GM19438 (cell line): Measurements from ENCODE around the gene KRT6B.
"Not testable (repeated sequence)": the region's sequence is repeated elsewhere in the genome, so short reads cannot be mapped to it uniquely, and the experiment has no call there.

Experiments used
- ATAC-seq: cut with Tn5 transposase; IDR thresholded peaks from one replicate; pipeline ENCODE4 v1.9.1; 2021; ENCODE audit warnings: low read depth; ENCODE audit not compliant: unreplicated experiment

The KRT6B gene

DNA sequence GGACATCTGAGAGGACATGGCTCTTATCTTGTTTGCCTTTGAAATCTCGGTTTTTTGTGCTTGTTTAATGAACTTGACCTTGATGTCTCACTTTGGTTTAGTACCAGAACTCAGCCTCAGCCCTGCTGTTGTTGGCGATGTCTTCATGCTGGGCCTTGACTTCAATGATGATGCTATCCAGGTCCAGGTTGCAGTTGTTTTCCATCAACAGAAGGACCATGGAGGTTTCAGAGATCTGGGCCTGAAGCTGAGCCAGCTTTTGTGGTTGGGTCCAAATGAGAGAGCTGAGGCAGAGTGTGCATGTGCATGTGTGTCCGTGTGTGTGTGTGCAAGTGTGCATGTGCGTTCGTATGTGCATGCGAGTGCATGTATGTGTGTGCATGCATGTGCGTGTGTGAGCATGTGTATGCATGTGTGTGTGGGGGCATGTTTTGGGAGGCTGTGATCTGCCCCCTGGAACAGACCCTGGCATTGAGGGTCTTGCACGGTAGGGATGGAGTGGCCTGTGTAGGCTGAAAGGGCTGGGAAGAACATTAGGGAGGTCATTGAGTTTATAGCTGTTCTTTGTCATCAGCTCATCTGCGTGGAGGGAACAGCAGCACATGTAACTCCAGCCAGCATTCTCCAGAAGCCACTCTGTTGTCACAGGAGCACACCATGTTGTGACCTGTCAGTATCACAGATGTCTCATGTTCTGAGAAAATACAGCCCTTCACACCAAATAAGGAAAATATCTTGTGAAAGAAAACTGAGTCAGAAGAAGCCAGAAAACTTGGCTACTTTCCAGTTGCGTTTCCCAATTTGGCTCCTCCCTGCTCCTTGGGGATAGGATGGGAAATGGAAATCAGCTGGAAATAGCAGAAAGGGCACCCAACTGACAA lies 35.8 kb downstream of the KRT6B start:
- ATAC-seq, result no peak

DNA sequence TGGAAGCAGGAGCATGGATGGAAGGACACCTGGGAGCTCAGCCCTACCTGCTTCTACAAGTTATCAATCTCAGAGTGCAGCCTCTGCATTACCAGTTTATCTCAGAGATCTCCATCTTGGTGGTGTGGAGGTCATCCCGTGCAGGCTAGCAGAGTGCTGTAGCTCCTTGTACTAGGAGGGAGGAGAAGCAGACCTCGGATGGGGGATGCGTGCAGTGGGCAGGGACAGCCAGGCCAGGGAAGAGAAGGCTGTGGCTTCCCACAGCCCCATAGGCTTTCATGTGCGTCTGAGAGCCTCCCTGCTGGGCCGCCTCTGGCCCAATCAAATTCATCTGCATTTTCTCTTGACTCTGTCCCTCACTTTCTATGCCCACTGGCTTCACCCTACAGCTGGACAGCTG lies 37.0 kb downstream of the KRT6B start:
- no peak for ATAC-seq

DNA sequence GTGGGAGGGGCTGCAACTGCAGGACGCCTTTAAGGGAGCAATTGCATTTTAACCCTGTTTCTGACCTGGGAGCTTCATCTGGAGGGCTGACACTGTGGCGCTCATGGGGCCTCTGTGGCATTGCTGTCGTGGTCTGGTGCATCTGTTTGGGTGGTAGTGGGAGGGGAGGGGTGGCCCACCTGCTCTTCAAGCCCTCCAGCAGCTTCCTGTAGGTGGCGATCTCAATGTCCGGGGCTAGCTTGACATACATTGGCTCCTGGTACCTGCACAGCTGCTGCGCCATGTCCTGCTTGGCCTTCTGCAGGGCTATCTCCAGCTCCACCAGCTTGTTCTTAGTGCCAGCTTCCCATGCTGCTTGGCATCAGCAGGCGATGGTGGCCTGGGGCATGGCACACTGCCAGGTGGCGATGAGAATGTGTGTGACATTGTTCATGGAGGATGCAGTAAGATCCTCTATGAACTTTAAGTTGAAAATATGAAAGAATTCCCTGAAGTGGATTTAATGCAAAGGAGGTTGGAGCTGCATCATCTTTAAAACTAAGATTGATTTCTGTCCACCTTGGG lies 38.1 kb downstream of the KRT6B start:
- ATAC-seq, result no peak

DNA sequence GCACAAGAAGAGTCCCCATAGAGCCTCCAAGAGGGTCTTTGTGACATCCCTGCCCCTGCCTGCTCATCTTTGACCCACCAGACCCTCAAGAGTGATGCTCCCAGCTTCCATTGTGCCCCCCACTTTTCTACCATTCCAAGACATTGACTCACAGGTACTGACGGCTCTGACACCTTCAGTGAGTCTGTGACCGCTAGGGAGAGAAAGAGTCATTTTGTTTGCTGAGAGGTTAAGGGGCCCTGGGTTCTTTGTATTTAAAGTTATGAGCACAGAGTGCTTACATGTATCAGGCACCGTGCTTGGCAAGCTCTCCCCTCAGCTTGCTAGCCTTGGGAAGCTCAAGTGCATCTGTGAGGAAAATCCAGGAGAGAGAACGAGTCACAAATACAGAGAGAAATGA lies 38.7 kb downstream of the KRT6B start:
- no peak for ATAC-seq

DNA sequence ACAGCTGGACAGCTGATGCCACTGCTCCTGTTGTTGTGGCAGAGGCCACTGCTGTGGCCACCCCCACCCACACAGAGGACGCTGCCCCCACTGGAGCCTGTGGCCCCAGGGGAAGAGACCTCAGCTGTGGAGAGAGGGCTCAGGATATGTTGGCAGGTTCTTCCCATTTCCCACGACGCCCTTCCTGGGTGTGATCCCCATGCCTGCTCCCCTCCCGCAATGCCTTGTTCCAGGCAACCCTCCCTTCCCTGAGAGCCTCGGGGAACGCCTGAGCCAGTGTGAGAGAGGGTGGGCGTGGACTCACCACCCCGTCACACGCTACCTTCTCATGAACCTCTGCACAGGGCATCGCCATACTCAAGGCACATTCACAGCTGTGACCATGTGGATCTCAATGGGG lies 40.1 kb downstream of the KRT6B start:
- ATAC-seq, result no peak

DNA sequence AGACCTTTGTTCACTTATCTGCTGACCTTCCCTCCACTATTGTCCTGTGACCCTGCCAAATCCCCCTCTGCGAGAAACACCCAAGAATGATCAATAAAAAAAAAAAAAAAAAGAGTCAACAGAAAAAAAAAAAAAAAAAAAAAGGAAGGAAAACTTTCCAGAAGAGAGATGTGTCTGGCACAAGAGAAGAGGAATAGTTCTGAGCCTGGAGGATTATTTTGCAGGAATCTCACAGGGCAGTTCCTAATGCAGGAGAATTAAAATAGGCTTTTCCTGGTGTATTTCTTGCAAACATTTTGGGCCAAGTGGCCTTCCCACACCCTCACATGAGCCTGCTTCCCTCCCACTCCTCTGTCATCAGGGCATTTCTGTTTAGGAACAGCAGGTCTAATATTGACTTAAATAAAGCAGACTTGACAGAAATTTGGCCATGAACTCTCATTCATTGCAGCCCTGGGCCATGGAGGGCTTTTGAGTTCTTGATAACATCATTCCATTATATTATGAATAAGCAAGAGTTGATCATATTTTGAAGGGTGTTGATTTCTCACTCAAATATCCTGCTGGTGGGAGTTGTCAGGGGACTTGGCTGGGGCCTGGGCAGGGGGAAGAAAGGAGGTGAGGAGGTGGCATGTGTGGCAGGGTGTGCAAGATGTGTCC lies 41.2 kb downstream of the KRT6B start:
- not testable (repeated sequence) for ATAC-seq

DNA sequence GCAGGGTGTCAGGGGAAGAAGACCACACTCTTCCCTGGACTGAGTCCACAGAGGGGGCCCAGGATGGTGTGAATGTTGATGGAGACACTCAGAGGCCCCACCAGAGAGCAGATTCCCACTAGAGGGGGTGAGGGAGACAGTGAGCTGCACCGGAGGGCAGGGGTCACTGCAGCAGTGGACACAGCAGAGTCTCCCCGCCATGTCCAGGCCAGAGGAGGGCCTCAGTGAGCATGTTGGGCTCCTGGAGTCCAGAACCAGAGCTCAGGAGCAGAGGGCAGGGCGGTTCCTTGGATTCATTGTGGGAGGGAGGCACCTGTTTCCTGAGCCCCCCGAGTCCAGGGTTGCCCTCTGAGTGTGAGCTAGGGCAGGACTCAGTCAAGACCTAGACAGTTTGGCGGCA lies 44.0 kb downstream of the KRT6B start:
- no peak for ATAC-seq

DNA sequence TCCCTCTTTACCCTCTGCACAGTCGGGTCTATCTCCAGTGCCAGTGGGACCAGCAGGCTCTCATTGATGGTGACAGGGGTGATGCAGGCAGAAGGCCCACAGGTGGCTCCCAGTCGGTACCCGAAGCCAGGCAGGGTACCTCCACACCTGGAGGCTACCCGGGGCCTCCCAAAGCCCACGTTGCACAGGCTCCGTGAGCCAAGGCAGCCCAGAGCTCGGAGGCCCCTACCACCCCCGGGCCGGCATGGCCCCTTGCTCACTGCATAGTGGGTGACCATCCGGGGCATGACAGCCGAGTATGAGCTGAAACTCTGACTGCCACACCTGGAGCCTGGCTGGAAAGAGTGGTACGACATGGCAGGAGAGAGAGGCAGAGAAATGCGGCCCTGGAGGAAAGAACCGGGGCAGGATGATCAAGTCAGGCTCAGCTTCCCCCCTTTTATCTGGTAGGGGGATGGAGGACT lies 46.0 kb downstream of the KRT6B start, which contains the start of gene KRT82:
Gene KRT82, minus strand, starts transcription at position 414 of the 464 bp plus-strand sequence. Its CDS starts 58 bp downstream, at position 356.
- no peak for ATAC-seq

DNA sequence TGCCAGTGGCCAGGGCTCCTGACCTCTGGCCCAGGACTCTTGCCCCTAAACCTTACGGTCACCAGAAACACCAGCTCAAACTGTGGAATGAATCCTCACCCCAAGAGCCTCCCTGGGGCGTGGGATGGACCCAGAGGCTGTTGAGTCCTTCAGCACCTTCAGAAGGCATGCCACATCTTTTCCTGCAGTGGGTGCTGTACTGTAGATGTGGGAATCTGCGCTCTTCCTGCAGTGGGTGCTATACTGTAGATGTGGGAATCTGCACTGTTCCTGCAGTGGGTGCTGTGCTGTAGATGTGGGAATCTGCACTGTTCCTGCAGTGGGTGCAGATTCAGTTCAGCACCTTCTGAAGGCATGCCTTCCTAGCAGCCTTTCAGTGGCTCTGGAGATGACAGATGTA lies 47.0 kb downstream of the KRT6B start:
- ATAC-seq, result no peak

DNA sequence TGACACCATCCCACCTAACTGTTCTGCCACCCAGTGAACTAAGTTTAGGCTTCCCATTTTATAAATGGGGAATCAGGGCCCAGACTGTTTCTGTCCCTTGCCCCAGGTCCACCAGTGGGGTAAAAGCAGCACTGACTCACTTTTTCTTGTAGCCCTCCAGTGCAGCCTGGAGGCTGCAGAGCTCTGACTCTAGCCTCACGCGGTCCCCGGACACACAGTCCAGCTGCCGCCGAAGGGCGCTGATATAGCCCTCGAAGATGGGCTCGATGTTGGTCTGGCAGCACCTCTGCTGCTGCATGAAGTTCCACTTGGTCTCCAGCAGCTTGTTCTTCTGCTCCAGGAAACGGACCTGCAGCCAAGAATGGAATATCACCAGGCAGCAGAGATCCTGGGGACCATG lies 48.4 kb downstream of the KRT6B start:
- ATAC-seq, result no peak

DNA sequence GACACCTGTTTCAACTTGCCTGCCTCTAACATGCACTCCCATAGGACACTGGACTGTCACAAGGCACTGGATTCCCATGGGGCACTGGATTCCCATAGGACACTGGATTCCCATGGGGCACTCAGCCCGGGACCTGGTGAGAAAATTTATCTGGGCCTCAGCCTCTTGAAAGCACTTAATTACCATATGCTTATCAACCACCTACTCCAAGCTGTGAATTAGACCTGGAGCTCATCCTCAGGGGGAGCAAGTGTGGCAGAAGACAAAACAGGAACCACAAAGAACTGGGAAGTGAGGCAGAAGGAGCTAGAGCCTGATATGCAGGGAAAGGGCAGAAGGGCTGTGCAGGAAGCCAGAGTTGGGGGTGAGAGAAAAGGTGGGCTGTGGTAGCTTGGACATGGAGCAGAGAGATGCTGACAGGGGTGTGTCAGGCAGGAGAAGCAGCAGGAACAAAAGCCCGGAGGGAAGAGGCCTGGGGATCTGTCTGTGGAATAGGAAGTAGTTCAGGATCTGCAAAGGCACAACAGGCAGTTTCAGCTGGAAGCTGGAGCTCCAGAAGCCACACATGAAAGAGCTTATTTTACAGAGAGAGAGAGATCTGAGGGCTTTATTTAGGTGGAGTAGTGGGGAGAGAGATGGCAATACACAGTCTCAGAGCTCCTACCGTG lies 48.9 kb downstream of the KRT6B start:
- no peak for ATAC-seq

DNA sequence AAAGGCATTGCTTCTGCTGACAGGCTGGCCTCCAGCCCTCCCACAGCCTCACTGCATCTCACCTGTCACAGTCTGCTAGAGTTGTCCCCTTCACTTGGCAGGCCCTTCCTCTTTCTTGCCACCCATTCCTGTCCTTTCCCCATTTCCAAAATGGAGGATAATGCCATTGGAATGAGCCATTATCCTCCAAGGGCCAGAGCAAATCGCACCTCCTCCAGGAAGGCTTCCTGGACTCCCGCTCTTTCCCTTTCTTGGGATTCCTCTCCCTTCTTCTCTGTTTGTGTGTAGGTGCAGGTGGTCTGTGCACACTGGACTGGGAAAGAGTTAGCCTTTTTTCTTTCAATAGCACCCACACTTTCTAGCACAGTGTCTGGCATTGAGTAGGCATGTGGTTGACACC lies 49.6 kb downstream of the KRT6B start:
- no peak for ATAC-seq

DNA sequence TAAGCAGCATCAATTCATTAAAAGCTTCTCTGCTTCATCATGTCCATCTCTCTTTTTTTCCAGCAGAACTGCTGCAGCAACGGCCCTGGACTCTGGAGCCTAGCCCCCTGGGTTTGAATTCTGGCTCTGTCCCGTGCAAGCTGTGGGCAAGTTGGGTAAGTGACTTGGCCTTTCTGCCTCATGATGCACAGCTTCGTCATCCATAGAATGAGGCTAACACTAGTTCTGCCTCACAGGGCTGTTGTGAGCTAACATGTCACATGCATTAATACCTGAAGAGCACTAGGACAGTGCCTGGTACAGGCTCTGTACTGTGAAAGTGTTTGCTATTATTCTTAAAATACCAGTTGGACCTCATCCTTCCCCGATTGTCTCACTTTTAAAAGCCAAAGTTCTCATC lies 50.0 kb downstream of the KRT6B start:
- ATAC-seq, result no peak

DNA sequence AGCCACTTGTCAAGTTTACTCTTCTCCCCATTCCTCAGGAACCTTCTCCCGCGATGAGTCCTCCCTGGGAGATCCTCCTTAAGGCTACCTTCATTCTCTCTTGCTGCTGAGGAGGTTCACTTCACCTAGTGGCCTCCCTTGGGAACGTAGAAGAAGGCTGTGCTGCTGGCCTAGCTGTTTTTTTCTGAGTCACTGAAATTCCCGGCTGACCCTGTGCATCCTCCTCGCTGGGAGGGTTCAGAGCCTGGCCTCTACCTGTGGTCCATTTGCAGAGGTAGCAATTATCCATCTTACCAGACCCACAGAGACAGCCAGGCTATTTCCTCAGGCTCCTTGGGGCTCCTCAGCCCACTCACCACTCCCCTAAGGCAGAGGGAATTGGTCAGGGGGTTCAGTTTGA lies 50.4 kb downstream of the KRT6B start:
- no peak for ATAC-seq

DNA sequence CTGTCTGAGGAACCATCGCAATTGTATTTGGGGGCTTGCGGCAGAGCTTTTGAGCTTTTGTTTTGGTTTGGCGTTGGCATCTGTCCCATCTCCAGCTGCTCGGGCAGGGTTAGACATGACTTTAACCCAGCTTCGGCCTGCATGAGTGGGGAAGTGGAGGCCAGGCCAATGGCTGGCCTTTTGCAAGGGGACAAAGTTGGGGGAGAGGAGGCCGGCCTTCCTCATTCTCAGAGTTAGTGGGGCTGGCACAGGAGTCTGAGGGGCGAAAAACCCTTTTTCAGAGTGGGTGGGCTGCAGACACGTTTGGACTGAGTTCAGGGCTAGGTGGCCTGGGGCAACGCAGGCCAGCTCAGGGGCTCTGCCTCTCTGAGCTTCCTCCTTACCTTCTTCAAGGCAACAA lies 51.0 kb downstream of the KRT6B start:
- no peak for ATAC-seq

DNA sequence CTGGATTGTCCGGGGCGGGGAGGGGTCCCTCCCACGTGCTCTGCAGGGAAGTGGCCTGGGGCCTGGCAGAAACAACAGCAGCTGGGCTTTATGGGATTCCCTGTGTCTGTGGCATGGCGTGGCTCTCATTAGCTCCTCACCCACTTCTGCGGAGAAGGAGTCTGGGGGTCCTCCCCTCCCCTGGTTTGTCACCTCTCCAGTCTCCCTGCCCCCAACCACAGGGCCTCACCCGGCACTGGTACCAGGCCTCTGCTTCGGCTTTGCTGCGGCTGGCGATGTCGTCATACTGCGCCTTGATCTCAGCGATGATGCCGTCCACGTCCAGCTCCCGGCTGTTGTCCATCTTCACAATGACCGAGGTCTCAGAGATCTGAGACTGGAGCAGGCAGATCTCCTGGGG lies 52.2 kb downstream of the KRT6B start:
- ATAC-seq, result no peak

DNA sequence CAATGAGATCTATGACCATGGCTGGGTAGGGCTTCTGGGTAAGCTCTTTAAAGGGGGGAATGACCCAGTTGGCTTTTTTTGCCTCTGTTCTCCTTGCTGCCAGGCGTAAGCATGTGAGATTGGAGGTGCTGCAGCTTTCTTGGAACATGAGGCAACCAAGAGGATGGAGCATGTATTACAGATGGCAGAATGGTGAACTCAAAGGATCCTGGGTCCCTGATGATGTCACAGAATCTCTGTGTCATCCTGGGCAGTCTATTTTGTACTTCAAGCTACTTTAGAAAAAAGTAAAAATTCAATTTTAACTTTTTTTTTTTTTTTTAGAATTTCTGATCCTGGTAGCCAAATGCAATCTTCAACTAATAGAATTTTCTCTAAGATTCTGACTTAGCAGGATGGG lies 53.8 kb downstream of the KRT6B start:
- no peak for ATAC-seq

DNA sequence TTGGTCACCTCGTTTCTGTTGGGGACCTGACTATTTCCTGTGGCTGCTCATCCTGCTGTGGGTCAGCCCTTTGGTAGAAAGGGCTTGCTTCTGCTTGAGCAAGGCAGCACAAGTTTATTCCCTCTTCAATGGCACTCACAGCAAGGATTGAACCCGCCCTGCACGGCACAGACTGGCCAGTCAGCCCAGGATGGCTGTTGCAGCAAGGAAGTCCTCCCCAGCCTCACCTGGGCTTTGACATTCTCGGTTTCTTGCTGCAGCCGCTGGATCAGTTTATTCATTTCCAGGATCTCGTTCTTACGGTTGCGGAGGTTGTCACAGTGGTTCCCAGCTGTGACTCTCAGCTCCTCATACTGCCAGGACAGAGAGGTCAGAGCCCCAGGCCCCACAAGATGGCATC lies 55.3 kb downstream of the KRT6B start:
- ATAC-seq, result no peak
